ENCODE data around the gene GRIK5. TPM values are rescaled to one million over a fixed set of nuclear protein-coding genes. Genes with fewer than 3 reads are reported as not detected.

The GRIK5 gene
- total RNA-seq, 8 experiments from 2014 or later, result 0.41 to 19.5 (median 6.1) TPM

- H3K4me3 ChIP-seq, result no peak overlapping the region
- in situ Hi-C loops (cut with MboI; ENCODE audit: low pct_unique_long_range_greater_than_20kb in 2 of 9, low sequenced_read_pairs in 9 of 9, unreplicated experiment in 9 of 9), result no loop called here
- ATAC-seq (replicated peaks in 6 of 8), result peak in 1 of 8 experiments; percentile 7
- no peaks in the 10 kb centered on the region for H3K4me1 ChIP-seq (replicated peaks in 1 of 2)
- 20 to 100% (median 79%) methylated on average over 1 to 17 of the region's 28 CpGs; no CpG with 5 or more reads in 4 of the 10 experiments for WGBS, 10 experiments
- H3K27ac ChIP-seq, result no peak overlapping the region
Measured at GRCh38 chr19:41968751-41969595, 101.0 kb downstream of the GRIK5 start.

GRCh38 chr19:41967054-41967783 lies 102.8 kb downstream of the GRIK5 start:
- no peak overlapping the region for H3K4me3 ChIP-seq
- ATAC-seq (replicated peaks in 6 of 8), result peak in 3 of 8 experiments; percentile 6 to 21 (median 12)
- in situ Hi-C loops (cut with MboI; ENCODE audit: low pct_unique_long_range_greater_than_20kb in 2 of 9, low sequenced_read_pairs in 9 of 9, unreplicated experiment in 9 of 9), result no loop called here
- no peak overlapping the region for H3K27ac ChIP-seq
- H3K4me1 ChIP-seq (replicated peaks in 1 of 2), result no peaks in the 10 kb centered on the region
- 85 to 100% (median 90%) methylated on average over 1 to 8 of the region's 26 CpGs; no CpG with 5 or more reads in 7 of the 10 experiments for WGBS, 10 experiments

GRCh38 chr19:41965106-41965505 lies 104.9 kb downstream of the GRIK5 start:
- Histone ChIP-seq H3K4me1 (replicated peaks in 1 of 2) (no peaks in the 10 kb centered on the region), H3K27ac (no peak overlapping the region), H3K4me3 (no peak overlapping the region)
- in situ Hi-C loops (cut with MboI; ENCODE audit: low pct_unique_long_range_greater_than_20kb in 2 of 9, low sequenced_read_pairs in 9 of 9, unreplicated experiment in 9 of 9), result no loop called here
- WGBS, 10 experiments, result 47 to 100% (median 75%) methylated on average over 1 to 3 of the region's 5 CpGs; no CpG with 5 or more reads in 6 of the 10 experiments
- no peak for ATAC-seq (replicated peaks in 6 of 8)

- in situ Hi-C loops (cut with MboI; ENCODE audit: low pct_unique_long_range_greater_than_20kb in 2 of 9, low sequenced_read_pairs in 9 of 9, unreplicated experiment in 9 of 9), result no loop called here
- no peak for ATAC-seq (replicated peaks in 6 of 8)
- peaks cover 5 to 10% of the 10 kb centered on the region in 2 donors for H3K4me1 ChIP-seq (replicated peaks in 1 of 2)
- H3K27ac ChIP-seq, result no peak overlapping the region
- WGBS, 10 experiments, result 60 to 100% (median 100%) methylated on average over 1 to 4 of the region's 5 CpGs; no CpG with 5 or more reads in 2 of the 10 experiments
- H3K4me3 ChIP-seq, result no peak overlapping the region
Measured at GRCh38 chr19:41960973-41961372, 109.0 kb downstream of the GRIK5 start.

DNA sequence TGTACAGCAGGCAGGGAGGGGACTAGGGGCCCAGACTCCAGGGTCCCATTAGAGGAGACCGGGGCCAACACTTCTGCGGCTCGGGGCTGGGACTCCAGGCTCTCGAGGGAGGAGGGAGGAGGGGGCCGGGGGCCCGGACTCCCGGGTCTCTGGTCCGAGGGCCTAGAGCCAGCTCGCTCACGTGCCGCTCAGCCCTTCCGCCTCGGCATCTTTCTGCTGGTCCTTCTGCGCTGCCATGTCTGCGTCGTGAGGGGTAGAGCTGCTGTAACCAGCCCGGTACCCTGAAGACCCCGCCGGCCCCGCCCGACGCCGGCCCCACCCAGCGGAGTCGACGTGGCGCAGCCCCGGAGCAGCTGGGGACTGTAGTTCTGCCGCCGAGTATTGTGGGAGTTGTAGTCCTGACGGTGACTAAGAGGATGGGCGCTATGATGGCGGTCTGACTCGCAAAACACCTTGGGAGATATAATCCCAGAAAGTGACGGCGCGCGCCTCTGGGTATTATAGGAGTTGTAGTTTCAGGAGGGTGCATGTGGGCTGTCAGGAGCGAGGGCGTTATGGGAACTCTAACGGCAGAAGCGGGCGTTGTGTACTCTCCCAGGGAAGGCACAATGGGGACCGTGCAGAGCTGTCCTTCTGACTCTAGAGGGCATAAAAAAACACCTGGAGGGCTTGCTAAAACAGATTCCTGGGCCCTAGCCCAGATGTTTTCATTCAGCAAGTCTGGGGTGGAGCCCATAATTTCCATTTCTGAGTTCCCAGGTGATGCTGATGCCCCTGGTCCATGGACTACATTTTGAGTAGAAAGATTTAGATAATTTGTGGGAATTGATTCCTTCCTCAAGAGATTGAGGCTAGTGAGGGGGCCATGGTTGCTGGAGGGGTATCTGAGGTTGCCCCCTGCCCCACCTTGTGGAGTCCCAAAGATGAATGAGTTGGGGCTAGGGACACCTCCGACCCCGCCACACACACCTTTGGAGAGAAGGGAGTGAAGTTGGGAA lies 110.7 kb downstream of the GRIK5 start, which contains the start of gene RABAC1:
Gene RABAC1, minus strand, starts transcription at position 266 of the 998 bp plus-strand sequence. Its CDS starts 29 bp downstream, at position 237.
- peak; percentile 72 to 87 (median 84) for ATAC-seq (replicated peaks in 6 of 8)
- Histone ChIP-seq H3K4me1 (replicated peaks in 1 of 2) (peaks cover 5 to 10% of the 10 kb centered on the region in 2 donors), H3K27ac (peak within 1 kb of the TSS; percentile 92 to 96), H3K4me3 (peak within 1 kb of the TSS; percentile 71 to 98 (median 92))
- 0 to 4% (median 1%) methylated on average over 1 to 12 of the region's 46 CpGs; no CpG with 5 or more reads in 7 of the 10 experiments for WGBS, 10 experiments
- in situ Hi-C loops (cut with MboI; ENCODE audit: low pct_unique_long_range_greater_than_20kb in 2 of 9, low sequenced_read_pairs in 9 of 9, unreplicated experiment in 9 of 9), result loop anchor here in 2 of 9 experiments (10.0 kb wide), 2 partner anchors 75 to 85 kb away; partner anchors contain the start of genes ARHGEF1 (in 1 of the 2) and CD79A (in 1 of the 2)

DNA sequence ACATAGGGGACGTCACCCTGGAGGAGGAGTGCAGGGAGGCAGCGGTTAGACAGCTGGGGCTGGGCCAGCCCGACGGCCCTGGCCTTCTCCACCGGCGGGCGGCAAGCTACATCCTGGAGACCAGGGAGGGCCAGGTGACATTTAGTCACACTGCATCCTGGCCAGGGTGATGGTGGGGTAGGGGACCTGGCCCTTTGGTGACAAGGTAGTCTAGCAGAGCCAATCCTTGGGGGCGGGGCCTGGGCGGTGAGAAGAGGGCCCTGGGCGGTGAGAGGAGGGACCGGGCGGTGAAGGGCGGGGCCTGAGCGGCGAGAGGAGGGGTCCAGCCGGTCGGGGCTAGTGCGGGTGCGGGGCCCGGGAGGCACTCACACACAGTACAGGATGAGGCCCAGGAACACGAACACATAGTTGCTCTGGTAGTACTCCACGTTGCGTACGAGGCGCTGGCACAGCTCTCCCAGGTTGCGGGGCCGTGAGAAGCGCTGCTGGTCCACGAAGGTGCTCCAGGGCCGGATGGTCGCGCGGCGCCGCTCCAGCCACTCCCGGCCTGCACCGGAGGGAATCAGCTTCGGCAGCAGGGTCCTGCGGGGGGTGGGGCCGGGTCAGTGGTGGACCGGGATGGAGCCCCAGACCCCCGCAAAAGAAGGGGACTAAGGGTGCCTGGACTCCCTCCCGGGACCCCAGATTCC lies 111.5 kb downstream of the GRIK5 start:
- peak overlapping the region; percentile 71 to 98 (median 92) for H3K4me3 ChIP-seq
- in situ Hi-C loops (cut with MboI; ENCODE audit: low pct_unique_long_range_greater_than_20kb in 2 of 9, low sequenced_read_pairs in 9 of 9, unreplicated experiment in 9 of 9), result loop anchor here in 2 of 9 experiments (10.0 kb wide), 2 partner anchors 74 to 84 kb away; partner anchors contain the start of genes ARHGEF1 (in 1 of the 2) and CD79A (in 1 of the 2)
- ATAC-seq (replicated peaks in 6 of 8), result peak; percentile 58 to 77 (median 72)
- 0 to 10% (median 4%) methylated on average over 1 to 19 of the region's 43 CpGs; no CpG with 5 or more reads in 7 of the 10 experiments for WGBS, 10 experiments
- H3K4me1 ChIP-seq (replicated peaks in 1 of 2), result peaks cover 5 to 10% of the 10 kb centered on the region in 2 donors
- H3K27ac ChIP-seq, result peak overlapping the region; percentile 92 to 96

DNA sequence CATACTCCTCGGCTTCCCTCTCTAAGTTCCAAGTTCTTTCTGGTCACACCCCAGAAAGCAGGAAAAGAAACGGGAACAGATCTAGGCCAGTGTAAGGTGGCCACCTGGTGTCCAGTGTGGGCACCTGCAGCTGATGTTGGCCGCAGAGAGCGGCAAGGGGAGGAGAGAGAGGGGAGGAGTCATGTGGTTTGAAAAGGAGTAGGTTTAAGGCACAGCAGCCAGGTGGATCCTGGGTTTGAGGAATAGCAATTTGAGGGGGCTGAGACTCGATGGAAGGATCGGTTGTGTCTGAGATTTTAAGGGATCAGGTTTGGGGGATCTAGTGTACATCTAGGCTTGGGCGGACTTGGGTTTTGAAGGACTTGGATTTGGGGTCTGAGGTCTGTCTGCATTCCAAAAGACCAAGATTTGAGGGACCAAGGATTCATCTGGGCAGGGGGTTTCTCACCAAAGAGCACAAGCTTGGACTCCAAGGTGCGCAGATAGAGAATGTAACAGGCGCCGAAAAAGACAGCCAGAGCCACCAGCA lies 112.1 kb downstream of the GRIK5 start:
- peak overlapping the region; percentile 71 to 98 (median 92) for H3K4me3 ChIP-seq
- in situ Hi-C loops (cut with MboI; ENCODE audit: low pct_unique_long_range_greater_than_20kb in 2 of 9, low sequenced_read_pairs in 9 of 9, unreplicated experiment in 9 of 9), result loop anchor here in 2 of 9 experiments (10.0 kb wide), 2 partner anchors 73 to 83 kb away; partner anchors contain the start of genes ARHGEF1 (in 1 of the 2) and CD79A (in 1 of the 2)
- WGBS, 10 experiments, result 0 to 30% (median 14%) methylated on average over 1 to 4 of the region's 10 CpGs; no CpG with 5 or more reads in 2 of the 10 experiments
- H3K27ac ChIP-seq, result peak overlapping the region; percentile 92 to 96
- peaks cover 5 to 10% of the 10 kb centered on the region in 2 donors for H3K4me1 ChIP-seq (replicated peaks in 1 of 2)
- ATAC-seq (replicated peaks in 6 of 8), result peak; percentile 26 to 63 (median 45)

GRCh38 chr19:41957161-41957837 lies 112.7 kb downstream of the GRIK5 start:
- no peak for ATAC-seq (replicated peaks in 6 of 8)
- peak overlapping the region in 2 of 5 donors; percentile 94 to 98 for H3K4me3 ChIP-seq
- WGBS, 10 experiments, result 61 to 100% (median 88%) methylated on average over 1 to 5 of the region's 11 CpGs; no CpG with 5 or more reads in 4 of the 10 experiments
- H3K27ac ChIP-seq, result no peak overlapping the region
- H3K4me1 ChIP-seq (replicated peaks in 1 of 2), result peaks cover 5 to 10% of the 10 kb centered on the region in 2 donors
- in situ Hi-C loops (cut with MboI; ENCODE audit: low pct_unique_long_range_greater_than_20kb in 2 of 9, low sequenced_read_pairs in 9 of 9, unreplicated experiment in 9 of 9), result loop anchor here in 2 of 9 experiments (10.0 kb wide), 2 partner anchors 72 to 82 kb away; partner anchors contain the start of genes ARHGEF1 (in 1 of the 2) and CD79A (in 1 of the 2)

GRCh38 chr19:41956621-41957020 lies 113.4 kb downstream of the GRIK5 start:
- Histone ChIP-seq H3K4me3 (no peak overlapping the region), H3K4me1 (replicated peaks in 1 of 2) (peaks cover 5 to 12% of the 10 kb centered on the region in 2 donors), H3K27ac (no peak overlapping the region)
- in situ Hi-C loops (cut with MboI; ENCODE audit: low pct_unique_long_range_greater_than_20kb in 2 of 9, low sequenced_read_pairs in 9 of 9, unreplicated experiment in 9 of 9), result loop anchor here in 2 of 9 experiments (10.0 kb wide), 2 partner anchors 72 to 82 kb away; partner anchors contain the start of genes ARHGEF1 (in 1 of the 2) and CD79A (in 1 of the 2)
- no peak for ATAC-seq (replicated peaks in 6 of 8)
- WGBS, 10 experiments, result 93 to 100% (median 96%) methylated on average over 1 to 5 of the region's 13 CpGs; no CpG with 5 or more reads in 7 of the 10 experiments

- WGBS, 10 experiments, result 60 to 100% (median 80%) methylated on average over 1 to 4 of the region's 7 CpGs; no CpG with 5 or more reads in 6 of the 10 experiments
- peaks cover 5 to 15% of the 10 kb centered on the region in 2 donors for H3K4me1 ChIP-seq (replicated peaks in 1 of 2)
- H3K27ac ChIP-seq, result no peak overlapping the region
- no peak overlapping the region for H3K4me3 ChIP-seq
- in situ Hi-C loops (cut with MboI; ENCODE audit: low pct_unique_long_range_greater_than_20kb in 2 of 9, low sequenced_read_pairs in 9 of 9, unreplicated experiment in 9 of 9), result loop anchor here in 2 of 9 experiments (10.0 kb wide), 2 partner anchors 71 to 81 kb away; partner anchors contain the start of genes ARHGEF1 (in 1 of the 2) and CD79A (in 1 of the 2)
- no peak for ATAC-seq (replicated peaks in 6 of 8)
Measured at GRCh38 chr19:41955521-41955920, 114.5 kb downstream of the GRIK5 start.

Data from motor neuron (in vitro differentiated cells).